HG02852 (cell line): Measurements from ENCODE around the gene KRTAP5-5.
"Not testable (repeated sequence)": the region's sequence is repeated elsewhere in the genome, so short reads cannot be mapped to it uniquely, and the experiment has no call there.

ENCODE experiments used
- ATAC-seq: cut with Tn5 transposase; IDR thresholded peaks from one replicate; pipeline ENCODE4 v1.9.1; 2021; ENCODE audit warnings: mild to moderate bottlenecking, moderate library complexity; ENCODE audit not compliant: unreplicated experiment

The KRTAP5-5 gene

DNA sequence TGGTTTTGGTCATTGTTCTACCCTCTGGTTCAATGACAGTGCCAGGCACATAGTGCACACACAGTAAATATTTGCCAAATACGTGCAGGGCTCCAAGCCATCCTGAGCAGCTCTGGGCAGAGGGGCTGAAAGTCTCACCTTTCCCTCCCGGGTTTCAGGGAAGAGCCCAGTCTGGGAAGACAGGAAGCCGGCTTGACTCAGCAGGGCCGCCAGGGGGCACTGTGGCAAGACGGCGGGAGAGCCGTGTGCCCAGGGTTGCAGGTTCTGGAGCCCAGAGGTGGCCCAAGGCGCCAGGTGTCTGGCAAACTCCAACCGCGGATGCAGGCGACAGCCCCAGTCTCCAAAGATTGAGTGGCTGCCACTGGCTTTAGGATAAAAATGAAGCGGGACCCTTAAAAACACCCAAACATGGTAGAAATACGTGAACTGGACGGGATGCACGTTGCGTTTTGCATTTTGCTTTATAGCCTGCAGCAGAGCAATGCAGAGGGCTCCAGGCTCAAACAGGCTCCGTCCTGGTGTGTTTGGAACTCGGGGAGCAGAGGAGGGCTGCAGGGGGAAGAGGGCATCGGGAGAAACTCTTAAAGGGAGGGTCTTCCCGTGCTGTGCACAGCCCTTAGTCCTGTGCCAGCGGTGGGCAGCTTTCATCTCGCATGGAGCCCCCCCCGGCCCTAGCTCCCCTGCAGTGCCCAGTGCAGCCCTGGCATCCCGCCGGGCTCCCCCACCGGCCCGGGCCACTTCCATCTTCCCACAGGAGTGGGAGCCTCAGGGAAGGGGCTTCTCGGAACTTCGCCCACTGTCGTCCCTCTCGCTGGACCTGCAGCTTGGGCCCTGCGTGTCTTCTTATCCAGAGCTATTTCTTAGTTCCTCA is 10.7 kb downstream of the KRTAP5-5 start:
- no peak for ATAC-seq

GRCh38 chr11:1641096-1641495 is 11.5 kb downstream of the KRTAP5-5 start:
- ATAC-seq = no peak

DNA sequence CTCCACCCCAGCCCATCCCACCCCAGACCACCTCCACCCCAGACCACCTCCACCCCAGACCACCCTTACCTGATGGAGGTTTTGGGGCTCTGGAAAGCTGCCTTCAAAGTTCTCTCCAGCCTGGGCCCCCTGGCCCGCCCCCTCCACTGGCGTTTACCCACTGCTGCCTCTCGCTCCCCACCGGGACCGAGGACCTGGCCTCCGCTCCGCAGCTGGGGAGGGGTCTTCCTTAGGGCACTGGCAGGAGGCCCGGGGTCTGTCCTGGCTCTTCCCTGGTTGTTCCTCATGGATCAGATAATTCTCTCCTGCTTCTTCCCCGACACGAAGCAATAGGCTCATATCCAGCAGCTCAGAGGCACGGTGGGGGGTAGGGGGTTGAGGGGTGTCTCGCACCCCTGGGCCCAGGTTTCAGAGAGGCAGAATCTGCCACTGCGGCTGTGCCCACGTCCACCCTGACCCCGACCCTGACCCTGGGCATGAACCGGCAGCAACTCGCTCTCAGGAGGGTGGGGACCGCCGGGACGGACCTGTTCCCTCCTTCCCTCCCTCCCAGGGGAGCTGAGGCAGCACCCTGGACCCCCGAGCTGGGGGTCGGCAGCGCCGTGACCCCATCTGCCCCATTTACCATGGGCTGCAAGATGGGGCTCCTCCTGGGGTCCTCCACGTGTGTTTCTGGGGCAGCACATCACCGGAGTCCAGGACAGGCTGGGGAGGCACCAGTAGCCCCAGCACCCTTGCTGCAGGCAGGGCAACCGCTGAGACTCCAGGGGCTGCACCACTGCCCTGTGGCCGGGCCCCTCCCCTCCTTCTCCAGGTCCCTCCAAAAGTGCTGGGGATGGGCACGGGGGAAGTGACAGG is 12.9 kb downstream of the KRTAP5-5 start:
- ATAC-seq = no peak

DNA sequence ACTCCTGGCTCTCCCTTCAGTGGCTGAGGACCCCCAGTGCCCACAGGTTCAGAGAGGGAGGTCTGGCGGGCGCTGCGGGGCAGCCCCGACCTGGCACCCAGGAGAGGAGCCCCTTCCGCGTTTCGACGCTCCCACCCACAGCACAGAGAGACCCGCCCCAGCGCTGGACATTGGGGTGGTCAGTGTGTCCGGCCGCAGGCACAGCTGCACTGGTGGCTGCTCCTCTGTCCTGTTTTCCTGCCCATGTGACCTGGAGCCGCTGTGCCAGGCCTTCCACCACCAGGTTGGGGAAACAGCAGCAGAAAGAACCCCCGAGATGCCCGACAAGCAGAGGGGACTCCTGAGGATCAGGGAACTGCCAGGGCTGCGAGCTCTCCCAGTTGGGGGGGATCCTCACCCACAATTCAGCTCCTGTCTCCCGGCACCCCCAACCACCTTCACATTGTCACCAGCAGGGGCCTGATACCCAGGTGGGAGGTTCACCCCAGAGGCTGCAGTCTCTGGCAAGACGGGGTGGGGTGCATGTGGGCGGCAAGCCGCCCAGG is 13.6 kb downstream of the KRTAP5-5 start:
- no peak for ATAC-seq

DNA sequence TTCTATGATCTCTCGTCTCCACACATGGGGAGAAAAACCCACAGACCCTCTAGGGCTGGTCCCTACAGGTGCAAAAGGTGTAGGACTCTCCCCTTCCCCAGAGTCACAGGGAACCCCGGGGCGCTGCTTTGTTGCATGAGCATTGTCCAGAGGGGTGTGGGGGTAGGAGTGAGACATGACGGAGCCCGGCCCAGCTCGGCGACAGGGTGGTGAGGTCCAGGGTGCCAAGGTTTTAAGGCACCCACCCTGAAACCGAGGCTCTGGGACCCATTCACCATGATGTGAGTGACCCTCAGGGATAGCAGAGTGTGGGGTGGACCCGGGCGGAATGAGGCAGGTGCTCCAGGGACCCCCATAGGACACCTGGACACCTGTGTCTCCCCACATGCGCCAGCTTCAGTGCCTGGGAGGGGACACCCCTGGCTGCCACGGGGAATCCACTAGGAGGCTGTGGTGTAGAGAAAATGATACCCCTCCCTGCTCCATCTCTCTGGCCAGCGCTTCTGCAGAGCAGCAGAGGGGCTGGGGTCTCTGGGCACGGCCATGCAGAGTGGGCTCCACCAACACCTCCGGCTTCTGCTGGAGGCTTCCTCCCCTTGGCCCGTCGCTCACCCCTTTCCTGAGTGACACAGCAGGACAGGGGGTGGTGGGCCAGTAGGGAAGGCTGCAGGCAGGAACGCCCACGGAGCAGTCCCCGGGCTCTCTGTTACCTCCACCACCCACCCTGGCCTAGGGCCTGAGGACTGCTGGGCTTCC is 15.2 kb downstream of the KRTAP5-5 start:
- no peak for ATAC-seq

- ATAC-seq = no peak
Measured at GRCh38 chr11:1645357-1645821, 15.8 kb downstream of the KRTAP5-5 start.

DNA sequence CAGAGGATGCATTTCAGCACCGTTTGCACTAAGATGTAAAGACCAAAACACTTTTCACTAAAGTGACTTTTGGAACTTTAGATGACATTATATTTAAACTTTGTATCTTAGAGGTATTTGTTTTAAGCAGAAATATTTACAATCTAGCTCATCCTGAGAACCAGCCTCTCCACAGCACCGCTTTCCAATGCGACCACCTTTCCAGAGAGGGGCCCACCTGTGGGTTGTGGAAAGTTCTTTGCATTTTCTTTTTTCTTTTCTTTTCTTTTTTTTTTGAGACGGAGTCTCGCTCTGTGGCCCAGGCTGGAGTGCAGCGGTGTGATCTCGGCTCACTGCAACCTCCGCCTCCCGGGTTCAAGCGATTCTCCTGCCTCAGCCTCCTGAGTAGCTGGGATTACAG is 17.0 kb downstream of the KRTAP5-5 start:
- ATAC-seq = not testable (repeated sequence)

GRCh38 chr11:1647901-1648652 is 18.5 kb downstream of the KRTAP5-5 start:
- ATAC-seq = no peak

GRCh38 chr11:1648653-1649420 is 19.3 kb downstream of the KRTAP5-5 start:
- ATAC-seq = no peak

- ATAC-seq = no peak
Measured at GRCh38 chr11:1650034-1650917, 20.7 kb downstream of the KRTAP5-5 start.

GRCh38 chr11:1650918-1651262 is 21.3 kb downstream of the KRTAP5-5 start:
- ATAC-seq = no peak

DNA sequence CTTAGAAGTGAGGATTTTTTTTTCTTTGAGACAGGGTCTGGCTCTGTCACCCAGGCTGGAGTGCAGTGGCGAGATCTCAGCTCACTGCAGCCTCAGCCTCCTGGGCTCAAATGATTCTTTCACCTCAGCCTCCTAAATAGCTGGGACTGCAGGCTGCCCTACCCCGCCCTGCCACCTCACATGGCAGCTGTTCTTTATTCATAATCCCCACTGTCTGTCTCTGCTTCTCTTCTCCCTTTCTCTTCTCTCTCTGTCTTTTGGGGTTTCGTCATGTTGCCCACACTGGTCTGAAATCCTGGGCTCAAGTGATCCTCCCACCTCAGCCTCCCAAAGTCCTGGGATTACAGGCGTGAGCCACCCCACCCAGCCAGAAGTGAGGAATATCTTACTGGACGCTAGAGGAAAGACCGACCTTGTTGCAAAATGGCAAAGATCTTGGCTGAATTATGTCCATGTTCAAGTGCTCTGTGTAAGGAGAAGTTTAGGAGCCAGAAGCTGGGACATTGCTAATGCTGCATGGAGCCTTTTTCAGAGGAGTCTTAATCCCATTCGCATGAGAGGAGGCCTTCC is 21.9 kb downstream of the KRTAP5-5 start:
- no peak for ATAC-seq

GRCh38 chr11:1652026-1652425 is 22.5 kb downstream of the KRTAP5-5 start:
- ATAC-seq = no peak

- ATAC-seq = no peak
Measured at GRCh38 chr11:1652442-1652770, 22.8 kb downstream of the KRTAP5-5 start.

- no peak for ATAC-seq
Measured at GRCh38 chr11:1652771-1653540, 23.4 kb downstream of the KRTAP5-5 start.

DNA sequence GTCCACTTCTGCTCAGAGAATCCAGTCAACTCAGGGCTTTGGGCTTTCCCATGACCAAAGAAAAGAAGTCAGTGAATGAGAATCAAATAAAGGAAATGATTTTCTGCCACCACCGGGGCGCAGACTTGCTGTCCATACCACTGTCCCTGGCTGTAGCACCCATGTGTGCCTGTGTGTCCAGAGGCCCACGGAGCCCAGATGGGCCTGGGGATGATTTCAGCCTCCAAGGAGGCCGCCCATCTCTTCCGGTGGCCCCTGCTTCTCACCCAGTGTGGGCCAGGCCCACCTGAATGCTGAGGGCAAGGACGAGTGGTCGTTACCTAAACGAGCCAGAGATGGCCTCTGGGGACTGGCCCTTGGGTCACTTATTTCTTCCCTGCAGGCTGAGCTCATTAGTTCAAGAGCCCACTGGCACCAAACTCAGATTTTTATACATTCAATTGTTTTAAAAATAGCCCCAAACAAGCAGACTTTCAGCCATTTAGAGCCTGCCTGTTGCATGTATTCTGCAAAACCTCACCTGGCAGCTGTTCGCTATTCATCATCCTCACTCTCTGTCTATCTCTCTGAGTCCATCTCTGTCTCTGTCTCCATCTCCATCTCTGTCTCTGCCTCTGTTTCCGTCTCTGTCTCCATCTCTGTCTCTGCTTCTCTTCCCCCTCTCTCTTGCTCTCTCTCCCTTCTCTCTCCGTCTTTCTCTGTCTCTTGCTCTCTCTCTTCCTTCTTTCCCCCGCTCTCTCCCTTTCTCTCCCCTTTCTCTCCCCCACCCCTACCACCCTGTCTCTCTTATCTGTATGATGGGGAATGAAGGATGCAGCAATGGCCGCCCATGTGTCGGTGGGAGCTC is 24.2 kb downstream of the KRTAP5-5 start:
- no peak for ATAC-seq
